NCI-H524 (cell line): ENCODE data around the gene PTPN21.
A peak's percentile ranks its signal among the peaks of the same experiment; 100 is the strongest.

Experiments used
- DNase-seq, 2 experiments: peaks; one replicate each; lab custom pipeline; 2025; lab: John Stamatoyannopoulos, UW

Gene PTPN21

GRCh38 chr14:88504602-88505001, 50.2 kb downstream of the PTPN21 start:
- DNase-seq: no peak

- DNase-seq: no peak
Observed at GRCh38 chr14:88503754-88504406, 50.9 kb downstream of the PTPN21 start.

- no peak for DNase-seq
Observed at GRCh38 chr14:88502740-88503139, 52.1 kb downstream of the PTPN21 start.

- DNase-seq: no peak
Observed at GRCh38 chr14:88500611-88501010, 54.2 kb downstream of the PTPN21 start.

- no peak for DNase-seq
Observed at GRCh38 chr14:88499225-88499624, 55.6 kb downstream of the PTPN21 start.

- DNase-seq: no peak
Observed at GRCh38 chr14:88496414-88496813, 58.4 kb downstream of the PTPN21 start.

- no peak for DNase-seq
Observed at GRCh38 chr14:88493392-88494185, 61.2 kb downstream of the PTPN21 start.

- DNase-seq: peak; percentile 75 to 93
Observed at GRCh38 chr14:88492272-88493089, 62.3 kb downstream of the PTPN21 start.

- no peak for DNase-seq
Observed at GRCh38 chr14:88490168-88490567, 64.6 kb downstream of the PTPN21 start.

GRCh38 chr14:88488897-88489296, 65.9 kb downstream of the PTPN21 start:
- no peak for DNase-seq

- no peak for DNase-seq
Observed at GRCh38 chr14:88488081-88488480, 66.7 kb downstream of the PTPN21 start.

GRCh38 chr14:88482524-88482923, 72.3 kb downstream of the PTPN21 start:
- no peak for DNase-seq

- DNase-seq: no peak
Observed at GRCh38 chr14:88481794-88482193, 73.0 kb downstream of the PTPN21 start.

GRCh38 chr14:88481059-88481458, 73.7 kb downstream of the PTPN21 start:
- no peak for DNase-seq

GRCh38 chr14:88479574-88479987, 75.2 kb downstream of the PTPN21 start:
- no peak for DNase-seq

- no peak for DNase-seq
Observed at GRCh38 chr14:88478931-88479330, 75.9 kb downstream of the PTPN21 start.

- DNase-seq: no peak
Observed at GRCh38 chr14:88477513-88478250, 77.1 kb downstream of the PTPN21 start.

GRCh38 chr14:88476825-88477224, 78.0 kb downstream of the PTPN21 start:
- no peak for DNase-seq

- DNase-seq: no peak
Observed at GRCh38 chr14:88476214-88476774, 78.5 kb downstream of the PTPN21 start.

- no peak for DNase-seq
Observed at GRCh38 chr14:88473791-88474190, 81.0 kb downstream of the PTPN21 start.
